Endothelial cell of umbilical vein (primary cell): ENCODE data around the gene CCDC187. TPM values are rescaled to one million over a fixed set of nuclear protein-coding genes. Genes with fewer than 3 reads are reported as not detected.

Source experiments
- BruUV-seq: library from RNA; stranded (reverse); fragments of 400-500 nt; replicated peaks from 2 replicates; lab custom pipeline; 2021; lab: Mats Ljungman, UMichigan
- CTCF ChIA-PET: fragments of 300-600, 350-600 bp; sonication (Branson Sonifier 250); formaldehyde crosslinking; loops from one replicate; lab custom pipeline; 2021; ENCODE audit warnings: antibody characterized with exemption, inconsistent platforms; lab: Charles Lee
- POLR2A ChIA-PET: fragments of 300-600, 350-600 bp; sonication (Branson Sonifier 250); formaldehyde crosslinking; loops from one replicate; lab custom pipeline; 2021; ENCODE audit warnings: antibody characterized with exemption, inconsistent platforms; lab: Charles Lee
- DNase-seq: peaks from one replicate; pipeline ENCODE4 v3.0.0-alpha.2; 2011; ENCODE audit warnings: low read depth, low spot score
- FAIRE-seq: peaks from 2 replicates; lab custom pipeline; 2011; peaks lifted over from hg19 to GRCh38; lab: Jason Lieb, UNC
- H2AFZ ChIP-seq: 2 replicates; pipeline ENCODE4 v1.6.0; 2012; ENCODE audit warnings: low read depth, low read length, control low read depth, inconsistent platforms
- H3K27ac ChIP-seq: 2 replicates; pipeline ENCODE4 v1.5.1; 2011; ENCODE audit warnings: low read depth, mild to moderate bottlenecking, control low read depth, low read length, moderate library complexity; ENCODE audit not compliant: insufficient read depth
- H3K27me3 ChIP-seq, 2 experiments: 2 replicates each; pipeline versions ENCODE4 v1.6.0 to v1.6.1; 2011; ENCODE audit warnings: low read length in 2 of 2, mixed read lengths in 1 of 2; ENCODE audit not compliant: control insufficient read depth in 2 of 2, insufficient read depth in 2 of 2
- H3K36me3 ChIP-seq, 2 experiments: 2 replicates in 1 of 2; 3 replicates in 1 of 2; pipeline ENCODE4 v1.5.1; 2011; ENCODE audit warnings: low read length in 2 of 2, mild to moderate bottlenecking in 1 of 2, moderate library complexity in 1 of 2; ENCODE audit not compliant: control insufficient read depth in 2 of 2, insufficient read depth in 2 of 2; ENCODE audit errors: extremely low read depth in 1 of 2
- H3K4me1 ChIP-seq: 3 replicates; pipeline ENCODE4 v1.5.1; 2011; ENCODE audit warnings: mild to moderate bottlenecking, low read length; ENCODE audit not compliant: control insufficient read depth, insufficient read depth; ENCODE audit errors: extremely low read depth
- H3K4me2 ChIP-seq: 2 replicates; pipeline ENCODE4 v1.6.1; 2011; ENCODE audit warnings: low read length, control low read depth, mixed read lengths; ENCODE audit not compliant: insufficient read depth
- H3K4me3 ChIP-seq, 3 experiments: fragments of 200-600 bp in 1 of 3; sonication (generic), shearing (Covaris generic) in 1 of 3; replicated peaks in 1 of 3; 2 replicates each; pipeline ENCODE4 v1.5.1; 2011 to 2016; ENCODE audit warnings: control low read depth in 3 of 3, low read length in 3 of 3, mild to moderate bottlenecking in 2 of 3, inconsistent platforms in 1 of 3, low read depth in 1 of 3, moderate library complexity in 1 of 3; ENCODE audit not compliant: insufficient read depth in 1 of 3
- H3K79me2 ChIP-seq: 2 replicates; pipeline ENCODE4 v1.6.0; 2012; ENCODE audit warnings: low read length, inconsistent platforms; ENCODE audit not compliant: control insufficient read depth, insufficient read depth
- H3K9ac ChIP-seq: replicated peaks from 2 replicates; pipeline ENCODE3; 2011; ENCODE audit warnings: low read length, control low read depth; ENCODE audit not compliant: insufficient read depth; ENCODE audit errors: extremely low read depth
- H3K9me1 ChIP-seq: replicated peaks from 3 replicates; pipeline ENCODE4 v1.6.0; 2011; ENCODE audit warnings: mild to moderate bottlenecking, low read length; ENCODE audit not compliant: control insufficient read depth, insufficient read depth; ENCODE audit errors: extremely low read depth
- H3K9me3 ChIP-seq: replicated peaks from 2 replicates; pipeline ENCODE4 v1.5.1; 2012; ENCODE audit warnings: low read length, inconsistent platforms; ENCODE audit not compliant: control insufficient read depth, insufficient read depth
- H4K20me1 ChIP-seq: replicated peaks from 2 replicates; pipeline ENCODE3; 2011; ENCODE audit warnings: mild to moderate bottlenecking, low read length; ENCODE audit not compliant: control insufficient read depth, insufficient read depth; ENCODE audit errors: extremely low read depth
- EZH2 ChIP-seq: IDR thresholded peaks from 2 replicates; pipeline ENCODE4 v1.6.1; 2012; ENCODE audit warnings: borderline replicate concordance, low read depth, mild to moderate bottlenecking, moderate library complexity, low read length, inconsistent platforms; ENCODE audit not compliant: severe bottlenecking
- FOS ChIP-seq: IDR thresholded peaks from 2 replicates; pipeline ENCODE4 v1.6.1; 2011; ENCODE audit warnings: mild to moderate bottlenecking, low read length, moderate library complexity, borderline replicate concordance; ENCODE audit not compliant: insufficient read depth
- GATA2 ChIP-seq: IDR thresholded peaks from 2 replicates; pipeline ENCODE4 v1.7.0; 2011; ENCODE audit warnings: low read depth, mild to moderate bottlenecking, moderate library complexity, mixed read lengths, low read length; ENCODE audit not compliant: insufficient read length, insufficient read depth
- JUN ChIP-seq: IDR thresholded peaks from 2 replicates; pipeline ENCODE4 v1.6.1; 2011; ENCODE audit warnings: borderline replicate concordance, low read depth; ENCODE audit not compliant: insufficient read length, insufficient read depth
- MYC ChIP-seq: IDR thresholded peaks from one replicate; pipeline ENCODE4 v1.6.1; 2011; ENCODE audit warnings: mild to moderate bottlenecking, low read depth, low read length
- POLR2A ChIP-seq: IDR thresholded peaks from 2 replicates; pipeline ENCODE4 v1.6.1; 2012; ENCODE audit warnings: low read depth, mild to moderate bottlenecking, control low read depth, low read length
- POLR2AphosphoS5 ChIP-seq: IDR thresholded peaks from 2 replicates; pipeline ENCODE4 v1.6.1; 2012; ENCODE audit warnings: low read depth, mild to moderate bottlenecking, control low read depth, low read length, moderate library complexity; ENCODE audit not compliant: insufficient read depth
- dilution Hi-C: fragments of 300-500 bp; cut with MboI; formaldehyde crosslinking; loops from one replicate; pipeline ENCODE4 v1.15.0; 2019; ENCODE audit warnings: low sequenced_read_pairs; ENCODE audit not compliant: extremely low pct_ligation_motif_present
- intact Hi-C: fragments of 100-400 bp; cut with micrococcal nuclease; formaldehyde crosslinking; loops from one replicate; pipeline ENCODE4 v1.10.0; 2022
- polyA plus RNA-seq, 4 experiments: library from polyadenylated mRNA; depleted of rRNA in 3 of 4; stranded (reverse) in 3 of 4; unstranded in 1 of 4; fragments of >200 nt; gene quantifications; 2 replicates each; pipeline versions ENCODE4 v1.2.1 to v1.2.3, GENCODE V29; 2011 to 2012; ENCODE audit warnings: missing spikeins in 1 of 4
- total RNA-seq: library from RNA; stranded (reverse); gene quantifications from 2 replicates; pipeline ENCODE4 v1.2.3, GENCODE V29; 2021
- TF ChIP-seq, protein P1 (sequence below), 2 donors: IDR thresholded peaks; 1 replicate in 1 of 2; 2 replicates in 1 of 2; pipeline ENCODE4 v1.5.1; 2011; ENCODE audit warnings: low read length in 2 of 2, mild to moderate bottlenecking in 2 of 2, moderate library complexity in 2 of 2, control low read depth in 1 of 2, inconsistent platforms in 1 of 2, low read depth in 1 of 2; ENCODE audit not compliant: insufficient read depth in 1 of 2; ENCODE audit errors: extremely low read depth in 1 of 2
- TF ChIP-seq, protein P2 (sequence below): IDR thresholded peaks from 2 replicates; pipeline ENCODE4 v1.6.1; 2011; ENCODE audit not compliant: insufficient read depth, insufficient read length

CCDC187 gene
- total and polyA plus RNA-seq, 2 donors (not counting 3 experiments of a cell fraction or from before 2014, with no cell fraction given): not detected

DNA sequence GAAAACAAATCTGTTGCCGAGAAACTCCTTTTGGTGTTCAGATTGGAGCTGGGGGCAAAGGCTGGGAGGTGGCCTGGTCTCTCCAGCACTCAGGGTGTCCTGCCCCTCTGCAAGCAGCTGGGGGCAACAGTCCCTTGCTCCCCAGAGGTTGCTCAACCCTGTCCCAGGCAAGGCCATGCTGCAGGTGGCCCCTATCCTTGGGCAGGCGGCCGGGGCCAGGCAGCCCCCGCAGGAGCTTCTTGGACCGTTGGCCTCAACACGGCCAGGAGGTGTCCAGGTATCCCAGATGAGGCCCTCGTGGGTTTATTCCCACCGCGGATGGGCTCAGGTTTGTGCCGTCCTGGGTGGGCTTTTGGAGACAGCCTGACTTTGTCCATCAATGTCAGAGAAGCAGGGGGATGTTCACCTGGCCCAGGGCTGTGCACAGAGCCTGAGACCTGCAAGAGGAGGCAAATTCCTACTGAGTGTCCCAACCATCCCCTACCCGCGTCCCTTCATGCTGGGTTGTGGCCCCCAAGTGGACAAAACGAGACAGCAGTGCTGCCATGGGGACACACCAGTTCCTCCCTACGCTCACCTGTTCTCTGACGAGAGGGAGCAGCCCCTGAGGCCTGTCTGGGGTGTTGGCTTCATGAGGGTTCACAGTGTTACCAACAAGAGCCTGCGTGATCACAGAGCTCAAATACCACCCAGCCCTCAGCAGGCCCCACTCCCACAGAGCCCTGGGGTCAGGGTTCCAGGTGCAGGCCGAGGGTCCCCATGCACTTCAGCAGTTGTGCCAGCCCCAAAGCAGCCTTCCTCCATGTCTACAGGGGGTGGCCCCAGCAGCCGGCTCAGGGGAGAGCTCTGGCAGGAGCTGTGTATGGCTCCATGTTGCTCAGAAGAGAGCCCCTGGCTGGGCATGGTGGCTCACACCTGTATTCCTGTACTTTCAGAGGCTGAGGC lies 9.5 kb upstream of the CCDC187 start:
- POLR2A ChIA-PET: no interaction called here
- BruUV-seq: no TSS peak
- no peak for FAIRE-seq

More for the DNA sequence above, 9.5 kb upstream of the CCDC187 start:
- H3K4me1 ChIP-seq: no peaks in the 10 kb centered on the region
- no peak overlapping the region for H3K27ac ChIP-seq
- H3K9ac ChIP-seq: no peak overlapping the region
- H4K20me1 ChIP-seq: no peaks in the 10 kb centered on the region
- no peak overlapping the region for H3K4me2 ChIP-seq
- DNase-seq: no peak
- H3K9me1 ChIP-seq: no peaks in the 10 kb centered on the region
- H3K79me2 ChIP-seq: no peaks in the 10 kb centered on the region
- intact Hi-C loops: loop anchor here (2.0 kb wide), 1 partner anchor 29 kb away; no protein-coding TSS in a partner anchor
- H3K36me3 ChIP-seq: no peaks in the 10 kb centered on the region
- no peak overlapping the region for H3K4me3 ChIP-seq
- CTCF ChIA-PET: interaction anchor here (0.6 to 3.3 kb wide), 16 partner anchors 10 to 126 kb away, joined by 3 to 27 read pairs (median 4); partner anchors contain the start of genes CCDC187, DNLZ and GPSM1
- H2AFZ ChIP-seq: no peak overlapping the region
- H3K27me3 ChIP-seq: no peaks in the 10 kb centered on the region
- dilution Hi-C loops: no loop called here
- TF ChIP-seq POLR2AphosphoS5 (no peak), JUN (no peak), GATA2 (no peak), EZH2 (no peak), FOS (no peak), POLR2A (no peak), MYC (no peak)
- TF ChIP-seq, protein P1, sequence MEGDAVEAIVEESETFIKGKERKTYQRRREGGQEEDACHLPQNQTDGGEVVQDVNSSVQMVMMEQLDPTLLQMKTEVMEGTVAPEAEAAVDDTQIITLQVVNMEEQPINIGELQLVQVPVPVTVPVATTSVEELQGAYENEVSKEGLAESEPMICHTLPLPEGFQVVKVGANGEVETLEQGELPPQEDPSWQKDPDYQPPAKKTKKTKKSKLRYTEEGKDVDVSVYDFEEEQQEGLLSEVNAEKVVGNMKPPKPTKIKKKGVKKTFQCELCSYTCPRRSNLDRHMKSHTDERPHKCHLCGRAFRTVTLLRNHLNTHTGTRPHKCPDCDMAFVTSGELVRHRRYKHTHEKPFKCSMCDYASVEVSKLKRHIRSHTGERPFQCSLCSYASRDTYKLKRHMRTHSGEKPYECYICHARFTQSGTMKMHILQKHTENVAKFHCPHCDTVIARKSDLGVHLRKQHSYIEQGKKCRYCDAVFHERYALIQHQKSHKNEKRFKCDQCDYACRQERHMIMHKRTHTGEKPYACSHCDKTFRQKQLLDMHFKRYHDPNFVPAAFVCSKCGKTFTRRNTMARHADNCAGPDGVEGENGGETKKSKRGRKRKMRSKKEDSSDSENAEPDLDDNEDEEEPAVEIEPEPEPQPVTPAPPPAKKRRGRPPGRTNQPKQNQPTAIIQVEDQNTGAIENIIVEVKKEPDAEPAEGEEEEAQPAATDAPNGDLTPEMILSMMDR (IDR thresholded peaks at IDR 0.05; ENCODE audit: extremely low read depth in 1 of 2, insufficient read depth in 1 of 2, low read depth in 1 of 2, low read length in 2 of 2): no peak
- TF ChIP-seq, protein P2, sequence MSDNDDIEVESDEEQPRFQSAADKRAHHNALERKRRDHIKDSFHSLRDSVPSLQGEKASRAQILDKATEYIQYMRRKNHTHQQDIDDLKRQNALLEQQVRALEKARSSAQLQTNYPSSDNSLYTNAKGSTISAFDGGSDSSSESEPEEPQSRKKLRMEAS: no peak
- no peaks in the 10 kb centered on the region for H3K9me3 ChIP-seq
